HepG2 (cell line): Measurements from ENCODE around the gene FNIP2. TPM values are rescaled to one million over a fixed set of nuclear protein-coding genes. Genes with fewer than 3 reads are reported as not detected.

Source experiments
- BRF2 ChIP-seq: sonication (generic); formaldehyde crosslinking; IDR thresholded peaks from 2 replicates; pipeline ENCODE4 v1.8.1; 2022; ENCODE audit warnings: mild to moderate bottlenecking, missing genetic modification reagents
- EHMT2 ChIP-seq: fragments of 200-600 bp; sonication (generic); IDR thresholded peaks from 2 replicates; pipeline ENCODE4 v1.7.0; 2017; ENCODE audit warnings: antibody characterized with exemption, low read depth, low read length, borderline replicate concordance
- ESRRA ChIP-seq: sonication (generic); formaldehyde crosslinking; IDR thresholded peaks from 2 replicates; pipeline ENCODE4 v1.5.1; 2020; ENCODE audit warnings: mild to moderate bottlenecking, low read depth, missing genetic modification reagents
- HMGXB3 ChIP-seq: sonication (generic); formaldehyde crosslinking; IDR thresholded peaks from 2 replicates; pipeline ENCODE4 v1.4.0; 2020; ENCODE audit warnings: missing genetic modification reagents, borderline replicate concordance
- HNRNPH1 ChIP-seq: fragments of 200-400 bp; formaldehyde crosslinking; optimal IDR thresholded peaks from 2 replicates; pipeline ENCODE3; 2017; ENCODE audit warnings: mild to moderate bottlenecking, low read depth, low read length
- ISL2 ChIP-seq: sonication (generic); formaldehyde crosslinking; IDR thresholded peaks from 2 replicates; pipeline ENCODE4 v1.5.0; 2020; ENCODE audit warnings: missing genetic modification reagents
- KLF16 ChIP-seq, 2 experiments: sonication (generic) in 1 of 2; formaldehyde crosslinking in 1 of 2; IDR thresholded peaks; 2 replicates each; pipeline versions ENCODE4 v1.6.1 to v1.8.0; 2016 to 2023; ENCODE audit warnings: missing genetic modification reagents in 2 of 2, missing compliant biosample characterization in 1 of 2
- MED13 ChIP-seq: sonication (generic); formaldehyde crosslinking; IDR thresholded peaks from 2 replicates; pipeline ENCODE4 v1.5.0; 2020; ENCODE audit warnings: missing genetic modification reagents
- NCOA5 ChIP-seq: sonication (generic); formaldehyde crosslinking; IDR thresholded peaks from 2 replicates; pipeline ENCODE4 v1.4.0; 2020; ENCODE audit warnings: missing genetic modification reagents
- TBX2 ChIP-seq: sonication (generic); formaldehyde crosslinking; IDR thresholded peaks from 2 replicates; pipeline ENCODE4 v1.5.0; 2020; ENCODE audit warnings: missing genetic modification reagents, mild to moderate bottlenecking, borderline replicate concordance
- ZBTB20 ChIP-seq: sonication (generic); formaldehyde crosslinking; IDR thresholded peaks from 2 replicates; pipeline ENCODE4 v1.8.1; 2023; ENCODE audit warnings: missing genetic modification reagents, low read depth, mild to moderate bottlenecking, borderline replicate concordance
- ZNF121 ChIP-seq: sonication (generic); formaldehyde crosslinking; IDR thresholded peaks from 2 replicates; pipeline ENCODE4 v1.5.0; 2020; ENCODE audit warnings: mild to moderate bottlenecking, missing genetic modification reagents
- ZNF160 ChIP-seq: sonication (generic); formaldehyde crosslinking; IDR thresholded peaks from 2 replicates; pipeline ENCODE4 v1.8.0; 2022; ENCODE audit warnings: mild to moderate bottlenecking, inconsistent platforms, missing genetic modification reagents
- ZNF460 ChIP-seq: sonication (generic); formaldehyde crosslinking; IDR thresholded peaks from 2 replicates; pipeline ENCODE4 v1.5.1; 2020; ENCODE audit warnings: missing genetic modification reagents, mild to moderate bottlenecking, borderline replicate concordance
- ZNF556 ChIP-seq: sonication (generic); formaldehyde crosslinking; IDR thresholded peaks from 2 replicates; pipeline ENCODE4 v1.4.0; 2020; ENCODE audit warnings: mild to moderate bottlenecking, missing genetic modification reagents, borderline replicate concordance
- ZNF562 ChIP-seq: sonication (generic); formaldehyde crosslinking; IDR thresholded peaks from 2 replicates; pipeline ENCODE4 v1.8.0; 2022; ENCODE audit warnings: missing genetic modification reagents, borderline replicate concordance
- ZNF644 ChIP-seq: IDR thresholded peaks from 2 replicates; pipeline ENCODE4 v1.6.1; 2016; ENCODE audit warnings: low read depth
- ZNF878 ChIP-seq: sonication (generic); formaldehyde crosslinking; IDR thresholded peaks from 2 replicates; pipeline ENCODE4 v1.8.1; 2023; ENCODE audit warnings: mild to moderate bottlenecking, missing genetic modification reagents, moderate library complexity
- polyA plus RNA-seq, 8 experiments: library from polyadenylated mRNA; depleted of rRNA in 3 of 8; stranded (reverse) in 7 of 8; unstranded in 1 of 8; fragments of >200 nt; fragmentation: Illumina TruSeq in 4 of 8; extraction: Trizol in 4 of 8; gene quantifications; 2 replicates each; pipeline versions ENCODE4 v1.2.1 to v1.2.3, GENCODE V29; 2011 to 2016; ENCODE audit warnings: low read depth in 4 of 8, missing spikeins in 1 of 8, mixed read lengths in 1 of 8; ENCODE audit not compliant: insufficient read depth in 1 of 8
- total RNA-seq, 5 experiments: library from RNA; depleted of rRNA; stranded (reverse); fragments of >200 nt; fragmentation: Illumina TruSeq; extraction: Trizol; gene quantifications; 2 replicates each; pipeline ENCODE4 v1.2.3, GENCODE V29; 2016; ENCODE audit warnings: low read depth in 1 of 5
- TF ChIP-seq, protein P1 (sequence below): sonication (generic); formaldehyde crosslinking; IDR thresholded peaks from 2 replicates; pipeline ENCODE4 v1.5.0; 2020; ENCODE audit warnings: mild to moderate bottlenecking, missing genetic modification reagents, moderate library complexity
- TF ChIP-seq, protein P2 (sequence below): sonication (generic); formaldehyde crosslinking; IDR thresholded peaks from 2 replicates; pipeline ENCODE4 v1.5.0; 2020; ENCODE audit warnings: missing genetic modification reagents

Gene FNIP2
- total and polyA plus RNA-seq, 2 of the 13 experiments (the other 11 are each of a cell fraction or from before 2014, with no cell fraction given): 15.5 to 21.0 TPM

DNA sequence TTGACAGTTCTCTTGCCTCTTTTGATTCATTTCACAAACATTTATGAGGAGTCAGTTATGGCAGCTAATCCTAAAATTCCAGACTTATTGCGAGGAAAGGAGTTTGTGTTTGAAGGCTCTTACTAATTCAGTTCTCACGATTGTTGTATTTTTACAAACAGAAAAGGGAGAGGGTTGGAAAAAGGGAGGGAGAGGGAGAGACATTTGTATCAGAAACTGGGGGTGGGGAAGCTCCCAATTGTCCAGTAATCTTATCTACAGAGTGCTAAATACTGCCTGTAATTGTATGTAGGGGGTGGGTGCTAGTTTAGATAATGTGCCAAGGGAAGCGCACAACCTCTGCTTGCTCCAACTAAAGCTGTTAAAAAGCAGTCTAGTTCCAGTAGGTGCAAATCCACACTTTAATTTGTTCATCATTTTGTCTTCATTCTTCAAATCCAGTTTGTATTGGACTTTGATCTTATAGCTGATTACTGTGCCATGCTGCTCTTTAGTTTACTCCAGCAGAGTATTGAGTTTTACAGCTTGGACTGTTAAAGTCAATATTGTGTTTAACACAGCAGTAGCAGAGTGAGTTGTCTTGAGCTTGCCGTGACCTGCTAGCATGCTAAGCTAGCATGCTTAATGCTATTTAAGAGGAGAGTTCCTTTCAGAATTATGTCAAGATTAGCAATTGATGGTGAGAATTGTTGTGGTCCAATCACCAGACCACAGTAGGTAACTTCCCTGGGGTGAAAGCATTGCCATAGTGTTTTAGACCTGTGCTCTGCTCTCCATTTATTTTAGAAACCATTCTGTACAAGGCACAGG lies 13.9 kb downstream of the FNIP2 start (continued):
- TF ChIP-seq HNRNPH1: no peak
- TF ChIP-seq BRF2 (CRISPR knock-in tag): no peak
- TF ChIP-seq KLF16 (CRISPR knock-in tag; IDR thresholded peaks at IDR 0.05): no peak
- peak; percentile 80; the same call in 1 of the 2 replicates for TF ChIP-seq TBX2 (CRISPR knock-in tag)
- no peak for TF ChIP-seq NCOA5 (CRISPR knock-in tag)
- TF ChIP-seq HMGXB3 (CRISPR knock-in tag): no peak
- TF ChIP-seq ZNF878 (CRISPR knock-in tag): 0 out of 2 replicates have a peak, but pooled peaks have one; percentile 47
- no peak; the same call in 1 of the 2 replicates for TF ChIP-seq EHMT2
- TF ChIP-seq, protein P1, sequence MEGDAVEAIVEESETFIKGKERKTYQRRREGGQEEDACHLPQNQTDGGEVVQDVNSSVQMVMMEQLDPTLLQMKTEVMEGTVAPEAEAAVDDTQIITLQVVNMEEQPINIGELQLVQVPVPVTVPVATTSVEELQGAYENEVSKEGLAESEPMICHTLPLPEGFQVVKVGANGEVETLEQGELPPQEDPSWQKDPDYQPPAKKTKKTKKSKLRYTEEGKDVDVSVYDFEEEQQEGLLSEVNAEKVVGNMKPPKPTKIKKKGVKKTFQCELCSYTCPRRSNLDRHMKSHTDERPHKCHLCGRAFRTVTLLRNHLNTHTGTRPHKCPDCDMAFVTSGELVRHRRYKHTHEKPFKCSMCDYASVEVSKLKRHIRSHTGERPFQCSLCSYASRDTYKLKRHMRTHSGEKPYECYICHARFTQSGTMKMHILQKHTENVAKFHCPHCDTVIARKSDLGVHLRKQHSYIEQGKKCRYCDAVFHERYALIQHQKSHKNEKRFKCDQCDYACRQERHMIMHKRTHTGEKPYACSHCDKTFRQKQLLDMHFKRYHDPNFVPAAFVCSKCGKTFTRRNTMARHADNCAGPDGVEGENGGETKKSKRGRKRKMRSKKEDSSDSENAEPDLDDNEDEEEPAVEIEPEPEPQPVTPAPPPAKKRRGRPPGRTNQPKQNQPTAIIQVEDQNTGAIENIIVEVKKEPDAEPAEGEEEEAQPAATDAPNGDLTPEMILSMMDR (CRISPR knock-in tag): no peak
- TF ChIP-seq ZNF562 (CRISPR knock-in tag): no peak
- TF ChIP-seq ISL2 (CRISPR knock-in tag): peak; percentile 29; the same call in 1 of the 2 replicates
- no peak for TF ChIP-seq ZBTB20 (CRISPR knock-in tag)
- TF ChIP-seq ESRRA (CRISPR knock-in tag): no peak
- TF ChIP-seq, protein P2, sequence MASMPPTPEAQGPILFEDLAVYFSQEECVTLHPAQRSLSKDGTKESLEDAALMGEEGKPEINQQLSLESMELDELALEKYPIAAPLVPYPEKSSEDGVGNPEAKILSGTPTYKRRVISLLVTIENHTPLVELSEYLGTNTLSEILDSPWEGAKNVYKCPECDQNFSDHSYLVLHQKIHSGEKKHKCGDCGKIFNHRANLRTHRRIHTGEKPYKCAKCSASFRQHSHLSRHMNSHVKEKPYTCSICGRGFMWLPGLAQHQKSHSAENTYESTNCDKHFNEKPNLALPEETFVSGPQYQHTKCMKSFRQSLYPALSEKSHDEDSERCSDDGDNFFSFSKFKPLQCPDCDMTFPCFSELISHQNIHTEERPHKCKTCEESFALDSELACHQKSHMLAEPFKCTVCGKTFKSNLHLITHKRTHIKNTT (CRISPR knock-in tag): no peak
- no peak for TF ChIP-seq ZNF556 (CRISPR knock-in tag)
- TF ChIP-seq MED13 (CRISPR knock-in tag): no peak
- TF ChIP-seq ZNF121 (CRISPR knock-in tag): no peak
- no peak for TF ChIP-seq ZNF460 (CRISPR knock-in tag)
- peak; percentile 68 for TF ChIP-seq ZNF644 (CRISPR knock-in tag)
- no peak for TF ChIP-seq ZNF160
